GM21619 (cell line): Measurements from ENCODE around the gene CT45A7.
"Not testable (repeated sequence)": the region's sequence is repeated elsewhere in the genome, so short reads cannot be mapped to it uniquely, and the experiment has no call there.

Experiments used
- ATAC-seq: cut with Tn5 transposase; IDR thresholded peaks from one replicate; pipeline ENCODE4 v1.9.1; 2021; ENCODE audit not compliant: unreplicated experiment

The CT45A7 gene

GRCh38 chrX:135837180-135837579 is at the start of gene CT45A7:
Gene CT45A7 (minus strand): TSS chrX:135837280. CDS start chrX:135833533, 3,747 bp downstream.
- not testable (repeated sequence) for ATAC-seq

GRCh38 chrX:135882741-135883140 is 45.7 kb upstream of the CT45A7 start:
- ATAC-seq: not testable (repeated sequence)

GRCh38 chrX:135871712-135872111 is 34.6 kb upstream of the CT45A7 start, which contains the start of gene CT45A9:
Gene CT45A9 (minus strand): TSS chrX:135871812. CDS start chrX:135868061, 3,751 bp downstream.
- not testable (repeated sequence) for ATAC-seq

GRCh38 chrX:135854438-135854837 is 17.4 kb upstream of the CT45A7 start, which contains the start of gene CT45A8:
Gene CT45A8 (minus strand): TSS chrX:135854538. CDS start chrX:135850783, 3,755 bp downstream.
- ATAC-seq: not testable (repeated sequence)

- not testable (repeated sequence) for ATAC-seq
Measured at GRCh38 chrX:135819912-135820311, 17.2 kb downstream of the CT45A7 start, which contains the start of gene CT45A2. Gene CT45A2 (minus strand): TSS chrX:135820012. CDS start chrX:135816265, 3,747 bp downstream.

GRCh38 chrX:135802687-135803086 is 34.4 kb downstream of the CT45A7 start, which contains the start of gene CT45A6:
Gene CT45A6 (minus strand): TSS chrX:135802787. CDS start chrX:135798993, 3,794 bp downstream.
- ATAC-seq: not testable (repeated sequence)

DNA sequence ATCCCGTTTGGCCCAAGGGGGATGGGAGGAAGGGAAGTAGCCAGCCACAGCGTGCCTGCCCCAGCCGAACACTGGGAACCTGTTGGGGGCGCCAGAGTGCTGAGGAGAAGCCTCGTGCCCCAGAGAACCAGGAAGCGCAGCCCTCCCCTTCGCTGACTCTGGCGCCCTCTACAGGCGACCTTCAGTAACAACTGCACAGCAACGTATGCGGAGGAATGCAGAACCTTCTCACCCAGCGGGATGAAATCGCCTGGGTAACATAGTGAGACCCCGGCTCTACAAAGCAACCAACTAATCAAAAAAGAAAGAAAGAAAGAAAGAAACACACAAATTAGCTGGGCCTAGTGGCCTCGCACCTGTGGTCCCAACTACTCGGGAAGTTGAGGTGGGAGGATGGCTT is 51.7 kb downstream of the CT45A7 start, which contains the start of gene CT45A5:
CT45A5 (minus strand) TSS at position 101 of the 400 bp plus-strand sequence. CDS start 3,774 bp downstream, outside the sequence.
- not testable (repeated sequence) for ATAC-seq
